Lower leg skin (tissue), 3 donors: Measurements from ENCODE around the gene RAD9A.

Source experiments
- CTCF ChIP-seq, 3 donors: fragments of 450-650 bp; IDR thresholded peaks; one replicate each; pipeline ENCODE4 v1.5.1; 2016; ENCODE audit warnings: antibody characterized with exemption in 3 of 3, mild to moderate bottlenecking in 3 of 3, moderate library complexity in 2 of 3
- POLR2A ChIP-seq, 2 donors: fragments of 450-650 bp; IDR thresholded peaks; one replicate each; pipeline ENCODE4 v1.6.1; 2016 to 2017; ENCODE audit warnings: antibody characterized with exemption in 2 of 2, mild to moderate bottlenecking in 1 of 2, moderate library complexity in 1 of 2

- TF ChIP-seq CTCF (IDR thresholded peaks at IDR 0.05) (no peak), POLR2A (IDR thresholded peaks at IDR 0.05) (no peak)
Observed at GRCh38 chr11:67371911-67372320, 19.9 kb upstream of the RAD9A start.
